COR-L47 (cell line): ENCODE results near the gene CDK11B.
A peak's percentile ranks its signal among the peaks of the same experiment; 100 is the strongest.

Experiments used
- DNase-seq: peaks from one replicate; lab custom pipeline; 2025; lab: John Stamatoyannopoulos, UW

Gene CDK11B

GRCh38 chr1:1615256-1616044 lies 43.4 kb downstream of the CDK11B start, which contains the start of gene MIB2:
MIB2 (plus strand) TSS chr1:1615500; CDS start chr1:1623453, 7,953 bp downstream.
- peak; percentile 99 for DNase-seq

- no peak for DNase-seq
Measured at GRCh38 chr1:1614954-1615255, 43.9 kb downstream of the CDK11B start.

- DNase-seq, result peak; percentile 29
Measured at GRCh38 chr1:1614204-1614953, 44.4 kb downstream of the CDK11B start.

GRCh38 chr1:1613509-1614082 lies 45.2 kb downstream of the CDK11B start:
- no peak for DNase-seq

GRCh38 chr1:1612104-1612400 lies 46.8 kb downstream of the CDK11B start:
- no peak for DNase-seq

GRCh38 chr1:1610796-1611195 lies 48.0 kb downstream of the CDK11B start:
- DNase-seq, result no peak

- no peak for DNase-seq
Measured at GRCh38 chr1:1609822-1610485, 48.9 kb downstream of the CDK11B start.

- DNase-seq, result no peak
Measured at GRCh38 chr1:1606232-1606631, 52.6 kb downstream of the CDK11B start.

- no peak for DNase-seq
Measured at GRCh38 chr1:1605724-1606123, 53.1 kb downstream of the CDK11B start.

- DNase-seq, result no peak
Measured at GRCh38 chr1:1605034-1605591, 53.7 kb downstream of the CDK11B start.

- no peak for DNase-seq
Measured at GRCh38 chr1:1604374-1605033, 54.3 kb downstream of the CDK11B start.

- no peak for DNase-seq
Measured at GRCh38 chr1:1603671-1604373, 55.0 kb downstream of the CDK11B start.

GRCh38 chr1:1602968-1603506 lies 55.8 kb downstream of the CDK11B start:
- DNase-seq, result no peak

GRCh38 chr1:1602304-1602967 lies 56.4 kb downstream of the CDK11B start:
- DNase-seq, result no peak

- DNase-seq, result no peak
Measured at GRCh38 chr1:1601564-1602303, 57.1 kb downstream of the CDK11B start.

- DNase-seq, result no peak
Measured at GRCh38 chr1:1600861-1601563, 57.8 kb downstream of the CDK11B start.

GRCh38 chr1:1599935-1600860 lies 58.6 kb downstream of the CDK11B start, which contains the start of gene FNDC10:
FNDC10 (minus strand) TSS chr1:1600135; CDS start chr1:1600015, 120 bp downstream.
- no peak for DNase-seq
